Ectodermal cell (in vitro differentiated cells): ENCODE measurements around the gene PTPN18.
"Not testable (repeated sequence)": the region's sequence is repeated elsewhere in the genome, so short reads cannot be mapped to it uniquely, and the experiment has no call there.

ENCODE experiments used
- H3K27ac ChIP-seq: 2 replicates; pipeline ENCODE4 v1.7.0; 2013; ENCODE audit warnings: mild to moderate bottlenecking, low read depth, low read length; ENCODE audit not compliant: insufficient read depth, poor library complexity, severe bottlenecking
- H3K27me3 ChIP-seq: 2 replicates; pipeline ENCODE4 v1.7.0; 2013; ENCODE audit warnings: mild to moderate bottlenecking, low read length; ENCODE audit not compliant: insufficient read depth, control insufficient read depth, poor library complexity, severe bottlenecking
- H3K36me3 ChIP-seq: one replicate; pipeline ENCODE4 v1.7.0; 2013; ENCODE audit warnings: low read length; ENCODE audit not compliant: control insufficient read depth, insufficient read depth
- H3K4me1 ChIP-seq: one replicate; pipeline ENCODE4 v1.7.0; 2013; ENCODE audit warnings: low read length; ENCODE audit not compliant: control insufficient read depth, insufficient read depth
- H3K4me3 ChIP-seq: 2 replicates; pipeline ENCODE4 v1.7.0; 2013; ENCODE audit warnings: low read depth, low read length, control low read depth; ENCODE audit not compliant: insufficient read depth
- H3K9me3 ChIP-seq: 2 replicates; pipeline ENCODE4 v1.7.0; 2013; ENCODE audit warnings: mild to moderate bottlenecking, low read length, moderate library complexity; ENCODE audit not compliant: control insufficient read depth
- WGBS, 2 experiments: methylation state at CpG; one replicate each; pipeline ENCODE4 v1.1.7; 2013; ENCODE audit warnings: missing lambda C conversion rate in 2 of 2; 5-methylcytosine and 5-hydroxymethylcytosine counted together

Gene PTPN18

DNA sequence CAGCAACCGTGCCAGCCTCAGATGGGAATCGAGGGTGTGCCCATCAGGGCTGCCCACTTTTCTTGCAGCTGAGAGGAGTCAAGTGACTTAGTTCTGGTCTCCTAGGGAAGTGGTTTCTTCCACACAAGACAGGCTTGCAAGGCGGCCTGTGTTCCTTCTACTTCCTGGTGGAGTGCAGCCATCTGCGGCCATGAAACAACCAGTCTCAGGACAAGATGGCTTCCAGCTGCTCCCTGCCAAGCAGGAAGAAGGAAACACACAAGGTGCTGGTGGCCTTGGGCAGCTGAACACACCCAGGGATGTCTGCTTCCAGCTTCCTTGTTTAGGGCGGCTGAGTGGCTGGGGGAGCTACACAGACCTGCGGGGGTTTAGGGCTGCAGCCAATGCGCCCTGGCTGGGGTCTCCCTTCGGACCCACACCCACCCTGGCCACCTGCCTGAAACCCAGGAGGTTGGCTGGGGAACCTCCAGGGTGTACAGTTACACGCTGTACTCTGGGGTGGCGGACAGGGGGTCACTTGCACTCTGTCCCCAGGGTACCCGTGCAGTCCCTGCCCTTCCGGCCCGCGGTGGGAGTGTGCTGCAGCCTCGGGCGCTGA lies 34.7 kb downstream of the PTPN18 start:
- 78% methylated on average over 16 of the region's 16 CpGs for WGBS, 2 experiments
- peak overlapping the region; percentile 76 for H3K4me3 ChIP-seq
- H3K27ac ChIP-seq, result no peak overlapping the region
- no peaks in the 10 kb centered on the region for H3K36me3 ChIP-seq
- H3K27me3 ChIP-seq, result peaks cover 11% of the 10 kb centered on the region
- H3K9me3 ChIP-seq, result no peaks in the 10 kb centered on the region
- H3K4me1 ChIP-seq, result peaks cover 26% of the 10 kb centered on the region

DNA sequence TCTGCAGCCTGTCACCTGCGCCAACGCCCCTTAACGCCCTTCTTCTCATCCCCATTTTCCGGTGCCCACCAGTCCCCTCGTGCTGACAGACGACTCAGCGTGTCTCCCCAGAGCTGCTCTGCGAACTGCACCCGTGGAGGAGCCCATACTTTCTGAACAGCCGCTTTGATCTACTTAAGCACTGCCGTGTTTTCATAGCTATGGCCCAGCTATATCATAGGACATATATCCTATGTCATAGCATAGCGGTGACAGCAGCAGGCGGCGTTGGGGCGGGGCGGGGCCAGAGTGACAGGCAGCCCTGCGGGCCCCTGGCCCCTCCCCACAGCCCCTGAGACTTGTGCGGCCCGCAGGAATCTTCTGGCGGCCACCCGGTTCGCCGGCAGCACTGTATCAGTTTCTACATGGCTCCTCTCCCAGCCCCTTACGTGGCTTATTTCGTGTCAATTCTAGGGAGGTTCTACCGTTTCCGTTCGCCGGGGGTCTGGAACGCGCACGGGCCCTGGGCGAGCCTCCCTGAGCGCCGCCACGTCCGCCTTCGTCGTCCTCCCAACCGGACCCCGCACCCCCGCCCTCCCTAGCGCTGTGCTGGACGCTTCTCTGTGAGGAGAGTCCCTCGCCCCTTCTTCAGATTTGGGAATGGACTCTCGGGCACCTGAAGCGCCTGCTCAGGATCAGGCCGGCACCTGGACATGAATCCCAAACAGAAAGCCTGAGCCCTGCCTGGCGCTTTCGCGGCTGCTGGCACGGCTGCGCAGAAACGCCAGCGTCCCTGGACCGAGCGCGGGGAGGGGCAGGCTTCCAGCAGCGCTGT lies 35.4 kb downstream of the PTPN18 start:
- Histone ChIP-seq H3K4me1 (peaks cover 26% of the 10 kb centered on the region), H3K36me3 (no peaks in the 10 kb centered on the region), H3K9me3 (no peaks in the 10 kb centered on the region), H3K27me3 (peaks cover 11% of the 10 kb centered on the region), H3K4me3 (peak overlapping the region; percentile 76), H3K27ac (no peak overlapping the region)
- WGBS, 2 experiments, result 8% methylated on average over 59 of the region's 59 CpGs

DNA sequence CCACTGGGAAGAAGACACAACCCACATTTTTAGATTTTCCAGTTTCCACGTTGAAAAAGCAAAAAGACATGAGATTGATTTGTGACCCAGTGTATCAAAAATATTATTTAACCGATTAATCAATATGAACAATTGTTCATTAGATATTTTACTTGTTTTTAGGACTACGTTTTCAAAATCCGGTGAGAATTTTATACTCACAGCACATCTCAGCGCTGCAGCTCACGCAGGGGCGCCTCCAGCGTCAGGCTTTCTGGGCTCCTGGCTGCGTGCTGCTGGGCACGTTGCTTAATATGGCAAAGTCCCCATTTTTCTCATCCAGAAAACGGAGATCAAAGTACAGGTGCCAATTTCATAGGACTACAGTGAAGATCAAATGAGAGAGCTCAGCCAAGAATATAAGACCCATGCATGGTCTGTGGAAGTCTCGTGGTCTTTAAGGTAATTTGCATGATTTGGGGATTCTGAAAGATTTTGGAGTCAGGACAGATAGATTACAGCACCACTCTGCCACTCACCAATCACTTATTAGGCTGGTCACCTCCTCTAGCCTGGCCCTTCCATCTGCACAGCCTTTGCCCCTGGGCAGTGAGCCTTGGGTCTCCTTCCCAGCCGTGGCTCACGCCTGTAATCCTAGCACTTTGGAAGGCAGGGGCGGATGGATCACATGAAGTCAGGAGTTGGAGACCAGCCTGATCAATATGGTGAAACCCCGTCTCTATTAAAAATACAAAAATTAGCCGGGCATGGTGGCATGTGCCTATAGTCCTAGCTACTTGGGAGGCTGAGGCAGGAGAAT lies 36.2 kb downstream of the PTPN18 start:
- H3K9me3 ChIP-seq, result no peaks in the 10 kb centered on the region
- no peak overlapping the region for H3K27ac ChIP-seq
- peaks cover 23% of the 10 kb centered on the region for H3K4me1 ChIP-seq
- H3K4me3 ChIP-seq, result peak overlapping the region; percentile 76
- no peaks in the 10 kb centered on the region for H3K36me3 ChIP-seq
- 39 to 47% methylated on average over 15 to 17 of the region's 17 CpGs for WGBS, 2 experiments
- peaks cover 11% of the 10 kb centered on the region for H3K27me3 ChIP-seq

DNA sequence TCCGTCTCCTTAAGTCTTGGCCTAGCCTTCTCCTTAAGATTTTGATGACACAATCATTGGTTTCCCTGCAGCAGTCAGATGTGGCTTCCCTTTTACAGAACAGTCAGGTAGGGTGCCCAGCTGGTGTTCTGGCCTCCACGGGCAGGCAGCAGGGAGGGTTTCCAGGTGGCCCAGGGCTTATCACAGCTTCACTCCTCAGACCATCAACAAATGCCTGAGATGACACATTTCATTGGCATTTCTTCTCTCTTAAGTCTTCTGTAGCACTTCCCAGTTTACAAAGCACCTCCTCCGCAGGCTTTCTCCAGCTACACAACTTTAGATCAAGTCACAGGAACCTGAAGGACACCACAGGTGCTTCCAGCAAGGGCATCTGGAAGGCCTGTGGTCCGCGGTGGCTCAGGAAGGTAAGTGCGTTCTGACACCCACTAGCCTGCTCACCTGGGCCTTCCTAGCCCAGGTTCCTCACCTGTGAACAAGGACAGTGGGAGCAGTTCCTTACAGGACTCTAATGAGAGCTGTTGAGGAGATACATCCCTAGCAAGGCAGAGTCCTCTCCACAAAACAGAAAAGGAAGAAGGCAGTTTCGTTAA lies 37.6 kb downstream of the PTPN18 start:
- no peak overlapping the region for H3K27ac ChIP-seq
- H3K36me3 ChIP-seq, result no peaks in the 10 kb centered on the region
- no peak overlapping the region for H3K4me3 ChIP-seq
- H3K27me3 ChIP-seq, result peaks cover 11% of the 10 kb centered on the region
- 74 to 77% methylated on average over 7 of the region's 7 CpGs for WGBS, 2 experiments
- H3K4me1 ChIP-seq, result peaks cover 10% of the 10 kb centered on the region
- H3K9me3 ChIP-seq, result no peaks in the 10 kb centered on the region

DNA sequence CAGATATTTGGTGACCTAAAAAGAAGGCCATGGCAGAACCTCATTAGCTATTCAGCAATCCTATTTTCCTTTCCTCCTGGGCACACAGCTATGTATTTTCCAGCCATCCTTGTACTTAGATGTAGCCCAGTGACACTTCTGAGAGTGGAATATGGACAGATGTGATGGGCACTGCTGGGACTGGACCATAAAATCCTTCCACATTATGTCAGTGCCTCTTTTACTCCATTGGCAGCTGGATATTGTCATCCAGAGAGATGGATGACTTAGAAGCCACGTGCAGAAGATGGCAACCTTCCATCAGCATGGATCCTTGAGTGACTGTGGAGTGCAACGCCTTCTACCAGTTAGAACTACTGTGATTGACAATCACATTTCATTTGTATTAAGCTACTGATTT lies 50.4 kb downstream of the PTPN18 start:
- H3K27ac ChIP-seq, H3K9me3 ChIP-seq, H3K4me3 ChIP-seq, H3K27me3 ChIP-seq, H3K4me1 ChIP-seq, H3K36me3 ChIP-seq: not testable (repeated sequence)
- WGBS, 2 experiments, result no CpG with 5 or more reads among the region's 2 CpGs

DNA sequence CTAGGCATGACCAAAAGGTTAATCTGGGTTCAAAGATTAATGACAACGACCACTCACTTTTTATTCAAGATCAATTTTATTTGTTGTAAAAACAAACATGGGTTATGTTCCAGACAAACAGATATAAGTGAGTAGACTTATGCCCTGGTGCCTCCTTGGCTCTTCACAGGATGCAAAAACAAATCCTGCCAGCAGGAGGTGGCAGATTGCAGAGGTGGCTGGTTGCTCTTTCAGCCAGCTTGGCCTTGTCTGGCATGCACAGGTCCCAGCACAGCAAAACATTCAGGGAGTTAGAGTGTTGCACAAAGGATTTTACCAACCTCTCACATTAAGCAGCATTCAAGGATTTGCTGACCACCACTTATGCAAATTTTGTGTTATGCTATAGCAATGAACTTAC lies 60.8 kb downstream of the PTPN18 start:
- H3K9me3 ChIP-seq, H3K4me3 ChIP-seq, H3K27me3 ChIP-seq, H3K27ac ChIP-seq, H3K4me1 ChIP-seq, H3K36me3 ChIP-seq: not testable (repeated sequence)
- no CpG with 5 or more reads among the region's 1 CpG for WGBS, 2 experiments

DNA sequence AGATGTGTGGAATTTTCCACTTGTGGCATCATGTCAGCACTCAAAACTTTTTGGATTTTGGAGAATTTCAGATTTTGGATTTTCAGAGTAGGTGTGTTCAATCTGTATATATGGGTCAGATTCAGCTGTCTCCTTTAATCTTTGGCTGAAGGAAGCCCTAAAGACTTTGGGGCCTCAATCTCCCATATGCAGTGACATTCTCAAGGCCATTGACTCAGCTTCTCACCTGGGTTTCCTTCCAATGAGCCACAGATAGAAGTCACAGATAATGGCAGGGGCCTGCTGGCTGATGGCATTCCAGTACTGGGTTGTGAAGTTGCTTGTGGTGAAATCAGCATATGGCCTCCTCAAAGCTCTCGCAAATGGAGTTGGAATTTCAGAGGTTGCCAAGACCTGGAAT lies 63.0 kb downstream of the PTPN18 start:
- not testable (repeated sequence) for H3K4me1 ChIP-seq, H3K9me3 ChIP-seq, H3K27ac ChIP-seq, H3K27me3 ChIP-seq, H3K4me3 ChIP-seq, H3K36me3 ChIP-seq
- 95 to 100% methylated on average over 1 of the region's 1 CpG for WGBS, 2 experiments
